Measurements from ENCODE around the gene NSMF.

Gene NSMF

DNA sequence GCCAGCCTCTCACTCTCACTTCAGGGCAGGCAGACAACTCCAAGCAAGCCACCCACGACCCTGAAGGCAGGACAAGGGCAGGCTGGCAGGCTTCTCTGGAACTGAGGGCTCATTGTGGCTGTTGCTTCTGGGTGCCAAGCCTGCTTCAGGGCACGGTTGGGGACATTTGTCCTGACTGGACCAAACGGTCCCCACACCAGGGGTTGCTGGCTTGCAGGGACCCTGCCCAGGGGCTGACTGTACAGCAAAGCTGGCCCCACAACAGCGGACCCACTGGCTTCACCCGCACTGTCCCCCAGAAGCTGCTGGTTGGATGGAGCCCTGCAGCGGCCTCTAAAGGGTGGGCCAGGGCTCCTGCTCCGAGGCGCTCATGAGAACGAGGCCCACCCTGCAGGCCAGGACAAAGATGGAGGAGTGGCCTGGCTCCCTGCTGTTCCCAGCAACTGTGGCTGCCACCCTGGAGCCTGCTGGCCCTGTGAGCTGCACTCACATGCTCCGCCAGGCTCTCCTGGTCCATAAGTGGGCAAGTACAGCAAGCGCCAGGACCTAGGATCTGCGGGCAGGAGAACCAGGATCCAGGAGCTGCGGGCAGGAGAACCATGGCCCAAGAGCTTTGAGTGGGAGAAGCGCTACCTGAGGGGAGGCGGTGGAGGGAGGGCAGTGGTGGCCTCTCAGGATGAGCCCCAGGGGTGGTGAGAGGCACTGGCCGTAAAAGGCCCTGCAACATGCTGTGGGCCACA, 34.4 kb upstream of the NSMF start:
- Histone ChIP-seq H3K27ac (no peak overlapping the region), H3K9me3 (no peaks in the 10 kb centered on the region), H3K4me3 (ENCODE audit: low read depth in 1 of 2, low read length in 1 of 2) (no peak overlapping the region), H3K27me3 (no peaks in the 10 kb centered on the region), H3K4me1 (ENCODE audit: control insufficient read depth in 1 of 2, insufficient read depth in 1 of 2, low read depth in 1 of 2, low read length in 1 of 2) (no peaks in the 10 kb centered on the region), H3K36me3 (no peaks in the 10 kb centered on the region)
- TF ChIP-seq, protein P1, sequence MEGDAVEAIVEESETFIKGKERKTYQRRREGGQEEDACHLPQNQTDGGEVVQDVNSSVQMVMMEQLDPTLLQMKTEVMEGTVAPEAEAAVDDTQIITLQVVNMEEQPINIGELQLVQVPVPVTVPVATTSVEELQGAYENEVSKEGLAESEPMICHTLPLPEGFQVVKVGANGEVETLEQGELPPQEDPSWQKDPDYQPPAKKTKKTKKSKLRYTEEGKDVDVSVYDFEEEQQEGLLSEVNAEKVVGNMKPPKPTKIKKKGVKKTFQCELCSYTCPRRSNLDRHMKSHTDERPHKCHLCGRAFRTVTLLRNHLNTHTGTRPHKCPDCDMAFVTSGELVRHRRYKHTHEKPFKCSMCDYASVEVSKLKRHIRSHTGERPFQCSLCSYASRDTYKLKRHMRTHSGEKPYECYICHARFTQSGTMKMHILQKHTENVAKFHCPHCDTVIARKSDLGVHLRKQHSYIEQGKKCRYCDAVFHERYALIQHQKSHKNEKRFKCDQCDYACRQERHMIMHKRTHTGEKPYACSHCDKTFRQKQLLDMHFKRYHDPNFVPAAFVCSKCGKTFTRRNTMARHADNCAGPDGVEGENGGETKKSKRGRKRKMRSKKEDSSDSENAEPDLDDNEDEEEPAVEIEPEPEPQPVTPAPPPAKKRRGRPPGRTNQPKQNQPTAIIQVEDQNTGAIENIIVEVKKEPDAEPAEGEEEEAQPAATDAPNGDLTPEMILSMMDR (IDR thresholded peaks at IDR 0.05) = no peak

DNA sequence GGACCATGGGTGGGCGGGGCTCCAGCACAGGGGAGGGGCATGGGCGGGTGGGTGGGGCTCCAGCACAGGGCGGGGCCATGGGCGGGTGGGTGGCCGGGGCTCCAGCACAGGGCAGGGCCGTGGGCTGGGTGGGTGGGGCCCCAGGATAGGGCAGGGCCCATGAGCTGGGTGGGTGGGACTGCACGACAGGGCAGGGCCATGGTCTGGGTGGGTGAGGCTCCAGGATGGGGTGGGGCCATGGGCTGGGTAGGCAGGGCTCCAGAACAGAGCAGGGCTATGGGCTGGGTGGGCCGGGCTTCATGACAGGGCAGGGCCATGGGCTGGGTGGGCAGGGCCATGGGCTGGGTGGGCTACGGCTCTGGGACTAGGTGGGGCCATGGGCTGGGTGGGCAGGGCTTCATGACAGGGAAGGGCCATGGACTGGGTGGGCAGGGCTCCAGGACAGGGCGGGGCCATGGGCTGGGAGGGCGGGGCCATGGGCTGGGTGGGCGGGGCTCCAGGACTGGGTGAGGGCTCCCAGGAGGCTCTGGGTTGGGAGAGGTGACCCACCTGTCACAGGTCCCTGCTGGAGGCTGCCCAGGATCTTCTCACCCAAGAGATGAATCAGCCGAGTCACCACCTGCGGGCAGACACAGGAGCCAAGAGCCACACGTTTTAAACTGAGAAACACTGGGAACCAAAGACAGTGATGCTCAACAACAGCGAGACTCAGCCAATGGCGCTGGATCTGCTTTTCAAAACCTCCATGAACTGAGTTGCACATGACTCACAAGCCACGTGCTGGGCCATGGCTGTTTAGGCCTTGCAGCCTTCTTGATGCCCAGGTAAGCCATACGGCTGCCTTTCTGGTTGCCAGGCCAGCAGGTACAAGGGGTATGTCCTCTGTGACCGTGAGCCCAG, 33.6 kb upstream of the NSMF start:
- no peak overlapping the region for H3K4me3 ChIP-seq (ENCODE audit: low read depth in 1 of 2, low read length in 1 of 2)
- TF ChIP-seq, protein P1 (IDR thresholded peaks at IDR 0.05) = no peak
- no peaks in the 10 kb centered on the region for H3K36me3 ChIP-seq
- H3K27ac ChIP-seq = no peak overlapping the region
- no peaks in the 10 kb centered on the region for H3K9me3 ChIP-seq
- H3K27me3 ChIP-seq = no peaks in the 10 kb centered on the region
- no peaks in the 10 kb centered on the region for H3K4me1 ChIP-seq (ENCODE audit: control insufficient read depth in 1 of 2, insufficient read depth in 1 of 2, low read depth in 1 of 2, low read length in 1 of 2)

- H3K4me3 ChIP-seq (ENCODE audit: low read depth in 1 of 2, low read length in 1 of 2) = no peak overlapping the region
- no peaks in the 10 kb centered on the region for H3K4me1 ChIP-seq (ENCODE audit: control insufficient read depth in 1 of 2, insufficient read depth in 1 of 2, low read depth in 1 of 2, low read length in 1 of 2)
- no peak overlapping the region for H3K27ac ChIP-seq
- no peaks in the 10 kb centered on the region for H3K36me3 ChIP-seq
- H3K27me3 ChIP-seq = no peaks in the 10 kb centered on the region
- H3K9me3 ChIP-seq = no peaks in the 10 kb centered on the region
- TF ChIP-seq, protein P1 (IDR thresholded peaks at IDR 0.05) = no peak
These were observed 32.8 kb upstream of the NSMF start for GRCh38 chr9:137491735-137492432.

DNA sequence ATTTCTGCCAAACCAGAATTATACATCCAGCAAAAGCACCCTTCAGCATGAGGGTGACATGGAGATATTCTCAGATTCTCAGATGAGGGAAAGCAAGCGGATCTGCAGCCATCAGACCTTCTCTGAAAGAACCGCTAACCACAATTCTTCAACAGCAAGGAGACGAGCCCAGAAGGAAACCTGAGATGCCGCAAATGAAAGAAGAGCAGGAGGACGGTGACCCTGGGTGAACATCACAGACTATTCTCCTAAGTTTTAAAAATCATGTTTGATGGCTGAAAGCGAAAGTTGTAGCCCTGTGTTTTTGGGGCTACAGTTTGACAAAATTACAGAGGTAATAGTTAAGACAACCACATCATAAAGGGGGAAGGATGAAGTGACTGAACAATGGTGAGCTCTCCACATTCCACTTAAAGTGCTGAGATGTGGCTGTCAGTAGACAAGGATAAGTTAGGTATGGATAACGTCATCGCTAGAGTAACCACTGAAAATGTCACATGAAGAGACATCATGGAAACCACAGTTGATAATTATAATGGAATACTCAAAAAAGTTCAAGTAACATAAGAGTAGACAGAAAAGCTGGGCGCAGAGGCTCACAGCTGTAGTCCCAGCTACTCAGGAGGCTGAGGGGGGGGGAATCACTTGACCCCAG, 31.5 kb upstream of the NSMF start:
- TF ChIP-seq, protein P1 (IDR thresholded peaks at IDR 0.05) = no peak
- Histone ChIP-seq H3K27me3 (no peaks in the 10 kb centered on the region), H3K36me3 (no peaks in the 10 kb centered on the region)

DNA sequence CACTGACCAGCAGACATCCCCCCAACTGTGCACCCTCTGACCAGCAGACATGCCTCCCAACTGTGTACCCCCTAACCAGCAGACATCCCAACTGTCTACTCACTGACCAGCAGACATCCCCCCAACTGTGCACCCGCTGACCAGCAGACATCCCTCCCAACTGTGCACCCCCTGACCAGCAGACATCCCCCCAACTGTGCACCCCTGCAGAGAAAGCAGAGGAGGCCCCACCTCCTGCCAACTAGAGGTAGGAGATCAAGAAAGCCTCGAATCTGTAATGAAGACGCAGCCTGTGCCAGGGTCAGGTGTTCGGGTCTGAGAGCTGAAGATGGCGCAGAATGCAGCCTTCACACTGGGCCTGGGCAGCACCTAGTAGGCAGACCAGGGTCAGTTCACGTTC, 29.8 kb upstream of the NSMF start:
- no peaks in the 10 kb centered on the region for H3K4me1 ChIP-seq (ENCODE audit: control insufficient read depth in 1 of 2, insufficient read depth in 1 of 2, low read depth in 1 of 2, low read length in 1 of 2)
- TF ChIP-seq, protein P1 (IDR thresholded peaks at IDR 0.05) = no peak
- no peaks in the 10 kb centered on the region for H3K9me3 ChIP-seq
- no peak overlapping the region for H3K4me3 ChIP-seq (ENCODE audit: low read depth in 1 of 2, low read length in 1 of 2)
- H3K36me3 ChIP-seq = no peaks in the 10 kb centered on the region
- no peak overlapping the region for H3K27ac ChIP-seq
- H3K27me3 ChIP-seq = no peaks in the 10 kb centered on the region

More for the DNA sequence above, 31.5 kb upstream of the NSMF start:
- H3K27ac ChIP-seq = no peak overlapping the region
- no peak overlapping the region for H3K4me3 ChIP-seq (ENCODE audit: low read depth in 1 of 2, low read length in 1 of 2)
- H3K4me1 ChIP-seq (ENCODE audit: control insufficient read depth in 1 of 2, insufficient read depth in 1 of 2, low read depth in 1 of 2, low read length in 1 of 2) = no peaks in the 10 kb centered on the region
- H3K9me3 ChIP-seq = no peaks in the 10 kb centered on the region

Measured in neutrophil (primary cell).